ENCODE measurements around the gene C12orf42. TPM values are rescaled to one million over a fixed set of nuclear protein-coding genes. Genes with fewer than 3 reads are reported as not detected.

Gene C12orf42
- total RNA-seq, 1 experiment from 2014 or later = not detected

DNA sequence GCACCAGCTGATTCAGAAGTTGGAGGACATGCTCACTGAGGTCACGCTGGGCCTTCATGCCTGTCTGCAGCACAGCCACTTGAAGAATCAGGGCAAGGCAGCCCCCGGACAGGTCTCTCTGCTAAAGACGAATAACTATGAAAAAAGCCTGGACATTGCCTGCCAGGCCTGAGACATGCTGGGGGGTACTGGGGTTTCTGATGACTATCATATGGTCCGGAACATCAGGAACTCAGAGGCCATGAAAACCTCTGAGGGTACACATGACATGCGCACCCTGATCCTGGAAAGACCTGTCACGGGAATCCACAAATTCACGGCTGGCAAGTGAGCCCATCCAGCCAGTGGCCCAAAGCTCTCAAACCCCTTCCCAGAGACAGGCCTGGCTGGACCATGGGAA is 8.8 kb upstream of the C12orf42 start:
- Histone ChIP-seq H3K27me3 (ENCODE audit: insufficient read depth, low read depth) (peaks cover 19% of the 10 kb centered on the region; the same call in 1 of the 2 replicates), H3K4me2 (no peak overlapping the region), H3K79me2 (ENCODE audit: low read depth) (no peaks in the 10 kb centered on the region), H3K9me3 (ENCODE audit: insufficient read depth, low read depth) (no peaks in the 10 kb centered on the region), H3K4me3 (no peak overlapping the region), H4K20me1 (ENCODE audit: insufficient read depth) (no peaks in the 10 kb centered on the region), H3K27ac (no peak overlapping the region), H3K4me1 (replicated peaks; ENCODE audit: insufficient read depth) (no peaks in the 10 kb centered on the region), H2AFZ (no peak overlapping the region), H3K9me2 (ENCODE audit: insufficient read depth) (no peaks in the 10 kb centered on the region), H3K36me3 (ENCODE audit: low read depth) (no peaks in the 10 kb centered on the region), H3F3A (ENCODE audit: insufficient read depth, low read depth) (no peaks in the 10 kb centered on the region)
- no TSS peak for BruUV-seq (replicated peaks)
- ChIA-PET POLR2A (ENCODE audit: unreplicated experiment) (no interaction called here), CTCF (no interaction called here)
- intact Hi-C loops (cut with micrococcal nuclease; ENCODE audit: unreplicated experiment) = no loop called here
- DNase-seq = no peak
- TF ChIP-seq, protein P1, sequence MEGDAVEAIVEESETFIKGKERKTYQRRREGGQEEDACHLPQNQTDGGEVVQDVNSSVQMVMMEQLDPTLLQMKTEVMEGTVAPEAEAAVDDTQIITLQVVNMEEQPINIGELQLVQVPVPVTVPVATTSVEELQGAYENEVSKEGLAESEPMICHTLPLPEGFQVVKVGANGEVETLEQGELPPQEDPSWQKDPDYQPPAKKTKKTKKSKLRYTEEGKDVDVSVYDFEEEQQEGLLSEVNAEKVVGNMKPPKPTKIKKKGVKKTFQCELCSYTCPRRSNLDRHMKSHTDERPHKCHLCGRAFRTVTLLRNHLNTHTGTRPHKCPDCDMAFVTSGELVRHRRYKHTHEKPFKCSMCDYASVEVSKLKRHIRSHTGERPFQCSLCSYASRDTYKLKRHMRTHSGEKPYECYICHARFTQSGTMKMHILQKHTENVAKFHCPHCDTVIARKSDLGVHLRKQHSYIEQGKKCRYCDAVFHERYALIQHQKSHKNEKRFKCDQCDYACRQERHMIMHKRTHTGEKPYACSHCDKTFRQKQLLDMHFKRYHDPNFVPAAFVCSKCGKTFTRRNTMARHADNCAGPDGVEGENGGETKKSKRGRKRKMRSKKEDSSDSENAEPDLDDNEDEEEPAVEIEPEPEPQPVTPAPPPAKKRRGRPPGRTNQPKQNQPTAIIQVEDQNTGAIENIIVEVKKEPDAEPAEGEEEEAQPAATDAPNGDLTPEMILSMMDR (conservative IDR thresholded peaks at IDR 0.05) = no peak
- no peak for TF ChIP-seq EZH2 (IDR thresholded peaks at IDR 0.05; ENCODE audit: low read depth)

DNA sequence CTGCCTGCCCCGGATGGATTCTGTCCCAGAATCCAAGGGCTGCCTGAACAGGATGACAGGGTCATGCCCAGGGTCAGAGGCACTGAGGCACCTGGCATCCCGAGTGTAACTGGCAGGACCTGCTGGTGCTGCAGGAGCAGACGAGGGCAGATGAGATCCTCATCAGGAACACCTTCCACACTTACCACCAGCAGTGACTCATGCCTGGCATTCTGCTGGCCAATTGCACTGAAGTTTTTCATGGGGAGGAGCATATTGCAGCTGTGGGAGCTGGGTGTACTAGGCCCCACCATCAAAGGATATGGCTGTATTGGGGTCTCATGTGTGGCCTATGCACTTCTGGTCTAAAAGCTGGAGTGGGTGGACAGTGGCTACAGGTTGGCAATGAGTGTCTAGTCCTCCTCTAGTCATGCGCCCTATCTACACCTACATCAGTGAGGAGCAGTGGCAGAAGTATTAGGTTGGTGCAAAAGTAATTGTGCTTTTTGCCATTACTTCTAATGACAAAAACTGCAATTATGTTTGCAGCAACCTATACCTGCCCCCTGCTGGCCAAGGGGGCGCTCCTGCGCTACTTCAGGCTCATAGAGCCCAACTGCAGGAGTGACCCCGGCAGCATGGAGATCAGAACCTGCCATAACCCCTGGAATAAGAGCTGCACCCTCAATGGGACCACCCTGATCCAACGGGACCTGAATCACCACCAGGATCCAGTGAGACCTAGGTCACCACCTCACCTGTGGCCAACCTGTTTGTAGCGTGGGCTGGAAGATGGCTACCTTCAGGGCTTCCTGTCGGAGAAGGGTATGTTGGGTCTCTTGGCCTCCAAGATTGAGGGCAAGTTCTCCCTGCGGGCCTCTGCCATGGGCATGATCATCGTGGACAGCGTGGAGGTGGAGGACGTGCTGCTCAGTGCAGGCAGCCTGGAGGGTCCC is 8.0 kb upstream of the C12orf42 start:
- H3K9me2 ChIP-seq (ENCODE audit: insufficient read depth) = no peaks in the 10 kb centered on the region
- peaks cover 12% of the 10 kb centered on the region; the same call in 1 of the 2 replicates for H3K27me3 ChIP-seq (ENCODE audit: insufficient read depth, low read depth)
- H2AFZ ChIP-seq = no peak overlapping the region
- TF ChIP-seq, protein P1 (conservative IDR thresholded peaks at IDR 0.05) = peak; percentile 39
- no peak for TF ChIP-seq EZH2 (IDR thresholded peaks at IDR 0.05; ENCODE audit: low read depth)
- H3K27ac ChIP-seq = no peak overlapping the region
- no peaks in the 10 kb centered on the region for H3K9me3 ChIP-seq (ENCODE audit: insufficient read depth, low read depth)
- no TSS peak for BruUV-seq (replicated peaks)
- intact Hi-C loops (cut with micrococcal nuclease; ENCODE audit: unreplicated experiment) = no loop called here
- H3K4me1 ChIP-seq (replicated peaks; ENCODE audit: insufficient read depth) = no peaks in the 10 kb centered on the region
- ChIA-PET POLR2A (ENCODE audit: unreplicated experiment) (no interaction called here), CTCF (no interaction called here)
- H3K36me3 ChIP-seq (ENCODE audit: low read depth) = no peaks in the 10 kb centered on the region
- H3F3A ChIP-seq (ENCODE audit: insufficient read depth, low read depth) = no peaks in the 10 kb centered on the region
- H4K20me1 ChIP-seq (ENCODE audit: insufficient read depth) = no peaks in the 10 kb centered on the region
- H3K4me2 ChIP-seq = no peak overlapping the region
- H3K79me2 ChIP-seq (ENCODE audit: low read depth) = no peaks in the 10 kb centered on the region
- DNase-seq = no peak
- no peak overlapping the region for H3K4me3 ChIP-seq

DNA sequence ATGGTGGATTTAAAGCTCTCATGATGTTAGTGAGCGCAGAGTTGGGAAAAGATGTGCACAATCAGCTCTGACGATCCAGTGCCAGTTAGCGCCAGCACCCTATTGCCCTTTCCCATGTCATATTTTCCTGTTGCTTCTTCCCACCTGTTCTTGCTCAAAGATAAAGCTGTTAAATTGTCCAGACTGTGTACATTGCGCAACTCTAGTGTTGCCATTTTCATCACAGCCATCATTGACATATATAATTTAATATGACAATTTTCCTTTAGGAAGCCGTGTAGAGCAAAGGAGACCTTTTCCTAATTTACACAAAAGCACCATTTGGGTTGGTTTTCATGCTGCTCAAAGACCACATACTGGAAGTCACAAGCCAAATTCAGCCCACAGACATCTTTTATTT is 5.7 kb upstream of the C12orf42 start:
- Histone ChIP-seq H3K4me3 (no peak overlapping the region), H2AFZ (no peak overlapping the region), H3K36me3 (ENCODE audit: low read depth) (no peaks in the 10 kb centered on the region), H4K20me1 (ENCODE audit: insufficient read depth) (no peaks in the 10 kb centered on the region), H3K27me3 (ENCODE audit: insufficient read depth, low read depth) (peaks cover 8% of the 10 kb centered on the region; the same call in 1 of the 2 replicates), H3K4me2 (no peak overlapping the region), H3F3A (ENCODE audit: insufficient read depth, low read depth) (no peaks in the 10 kb centered on the region), H3K9me2 (ENCODE audit: insufficient read depth) (no peaks in the 10 kb centered on the region), H3K27ac (no peak overlapping the region), H3K9me3 (ENCODE audit: insufficient read depth, low read depth) (no peaks in the 10 kb centered on the region), H3K4me1 (replicated peaks; ENCODE audit: insufficient read depth) (no peaks in the 10 kb centered on the region), H3K79me2 (ENCODE audit: low read depth) (no peaks in the 10 kb centered on the region)
- POLR2A ChIA-PET (ENCODE audit: unreplicated experiment) = no interaction called here
- intact Hi-C loops (cut with micrococcal nuclease; ENCODE audit: unreplicated experiment) = no loop called here
- BruUV-seq (replicated peaks) = no TSS peak
- no peak for DNase-seq
- TF ChIP-seq EZH2 (IDR thresholded peaks at IDR 0.05; ENCODE audit: low read depth) = no peak
- TF ChIP-seq, protein P1 (conservative IDR thresholded peaks at IDR 0.05) = no peak
- CTCF ChIA-PET = no interaction called here
